Activated CD4-positive, CD25-positive, alpha-beta regulatory T cell treated with anti-CD3 and anti-CD28 coated beads, Interleukin-2, amount 50 U/mL, for 72 hours (primary cell): ENCODE results near the gene TYW1.
"Not testable (repeated sequence)": the region's sequence is repeated elsewhere in the genome, so short reads cannot be mapped to it uniquely, and the experiment has no call there.

Experiments used
- DNase-seq: peaks from one replicate; pipeline ENCODE4 v3.0.0; 2021

The TYW1 gene

DNA sequence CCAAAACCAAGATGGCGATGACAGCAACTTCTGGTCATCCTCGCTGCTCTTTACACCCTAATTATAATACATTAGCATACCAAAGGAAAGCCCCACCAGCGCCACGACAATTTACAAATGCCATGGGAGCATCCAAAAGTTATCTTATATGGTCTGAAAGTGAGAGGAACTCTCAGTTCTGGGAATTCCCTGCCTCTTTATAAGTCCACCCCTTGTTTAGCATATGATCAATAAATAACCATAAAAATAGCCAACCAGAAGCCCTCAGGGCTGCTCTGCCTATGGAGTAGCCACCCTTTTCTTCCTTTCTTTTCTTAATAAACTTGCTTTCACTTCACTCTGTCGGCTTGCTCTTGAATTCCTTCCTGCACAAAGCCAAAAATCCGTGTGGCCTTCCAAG, 262.7 kb downstream of the TYW1 start:
- DNase-seq: not testable (repeated sequence)

GRCh38 chr7:67260166-67260586, 263.5 kb downstream of the TYW1 start:
- not testable (repeated sequence) for DNase-seq

DNA sequence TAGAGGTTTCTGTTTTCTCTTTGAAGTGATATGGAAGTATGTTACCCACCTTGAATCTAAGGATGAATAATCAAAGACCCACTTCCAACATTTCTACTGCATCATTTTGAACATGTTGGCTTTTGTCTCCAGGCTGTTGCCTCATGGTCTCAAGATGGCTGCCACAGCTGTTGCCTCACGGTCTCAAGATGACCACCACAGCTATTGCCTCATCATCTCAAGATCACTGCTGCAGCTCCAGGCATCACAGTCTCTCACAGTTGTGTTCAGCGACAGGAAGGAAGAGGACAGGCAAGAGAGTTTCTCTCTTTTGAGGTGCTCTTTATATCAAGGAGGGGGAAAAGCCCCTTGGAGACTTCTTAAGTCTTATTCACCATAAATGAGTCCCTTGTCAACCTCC, 267.4 kb downstream of the TYW1 start:
- DNase-seq: not testable (repeated sequence)

DNA sequence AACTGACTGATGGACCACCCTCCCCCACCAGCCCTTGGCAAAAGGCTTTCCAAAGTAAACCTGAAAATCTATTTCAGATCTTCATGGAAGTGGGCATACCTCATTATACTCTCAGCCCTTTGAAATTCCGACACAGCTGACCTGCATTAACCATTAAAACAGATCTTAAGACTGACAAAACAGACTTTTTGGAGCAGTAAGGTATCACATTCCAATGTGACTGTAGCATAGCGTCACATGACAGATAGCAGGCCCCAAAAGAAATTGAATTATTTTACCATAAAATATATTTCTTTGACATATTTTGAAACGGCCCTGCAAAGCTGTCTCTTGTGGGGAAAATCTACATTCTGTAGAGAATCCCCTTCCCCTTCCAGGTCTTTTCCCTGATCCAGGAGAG, 269.4 kb downstream of the TYW1 start:
- not testable (repeated sequence) for DNase-seq

DNA sequence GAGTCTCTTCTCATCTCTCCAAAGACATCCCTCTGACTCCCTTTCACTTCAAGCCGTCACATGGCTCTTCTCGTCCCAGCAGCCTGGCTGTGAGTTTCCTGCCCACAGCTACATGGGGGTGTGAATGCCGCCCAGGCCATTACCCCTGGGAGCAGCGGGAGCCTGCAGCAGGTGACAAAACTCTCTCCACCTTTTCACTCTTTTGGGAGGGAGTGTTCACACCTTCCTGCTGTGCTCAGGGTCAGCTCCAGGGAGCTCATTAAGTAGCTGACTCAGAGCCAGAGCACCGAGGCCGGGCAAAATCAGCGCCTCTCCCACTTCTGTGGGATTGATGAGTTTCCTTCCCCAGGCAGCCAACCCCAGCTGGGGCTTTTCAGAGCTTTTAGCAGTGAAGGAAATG, 271.3 kb downstream of the TYW1 start:
- no peak for DNase-seq

DNA sequence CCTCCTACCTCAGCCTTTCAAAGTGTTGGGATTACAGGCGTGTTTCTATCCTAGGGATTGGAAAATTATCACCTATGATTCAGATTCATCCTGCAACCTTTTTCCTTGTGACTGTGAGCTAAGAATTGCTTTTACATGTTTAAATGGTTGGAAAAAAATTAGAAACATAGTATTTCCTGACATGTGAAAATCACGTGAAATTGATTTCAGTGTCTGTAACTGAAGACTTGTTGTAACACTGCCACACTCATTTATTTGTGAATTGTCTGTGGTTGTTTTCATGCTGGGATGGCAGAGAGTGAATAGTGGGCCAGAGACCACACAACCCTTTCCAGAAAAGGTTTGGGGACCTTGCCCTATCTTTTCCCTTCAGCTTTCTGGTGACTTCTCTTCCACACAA, 273.3 kb downstream of the TYW1 start:
- not testable (repeated sequence) for DNase-seq
